Neural crest cell (in vitro differentiated cells): ENCODE measurements around the gene CEBPB. TPM values are rescaled to one million over a fixed set of nuclear protein-coding genes. Genes with fewer than 3 reads are reported as not detected.

Source experiments
- DNase-seq: peaks from one replicate; pipeline ENCODE4 v3.0.0; 2021; ENCODE audit warnings: low read depth, mixed read lengths, low spot score
- H3K27ac Mint-ChIP-seq: one replicate; pipeline ENCODE4 v1.8.0; 2021; ENCODE audit warnings: mild to moderate bottlenecking, mixed read lengths; ENCODE audit not compliant: unreplicated experiment
- H3K27me3 Mint-ChIP-seq: 2 replicates; pipeline ENCODE4 v1.8.0; 2021; ENCODE audit warnings: low read depth, mild to moderate bottlenecking, mixed read lengths
- H3K36me3 Mint-ChIP-seq: 2 replicates; pipeline ENCODE4 v1.8.0; 2021; ENCODE audit warnings: low read depth, mild to moderate bottlenecking, mixed read lengths
- H3K4me1 Mint-ChIP-seq: 2 replicates; pipeline ENCODE4 v1.8.0; 2021; ENCODE audit warnings: mixed read lengths
- H3K4me3 Mint-ChIP-seq: one replicate; pipeline ENCODE4 v1.8.0; 2021; ENCODE audit warnings: mild to moderate bottlenecking, mixed read lengths
- H3K9me3 Mint-ChIP-seq: 2 replicates; pipeline ENCODE4 v1.8.0; 2021; ENCODE audit warnings: mixed read lengths
- total RNA-seq: library from RNA; stranded (reverse); gene quantifications from 2 replicates; pipeline ENCODE4 v1.2.1, GENCODE V29; 2021
- TF ChIP-seq, protein P1 (sequence below): fragments of 200-600 bp; sonication (generic); conservative IDR thresholded peaks from 2 replicates; pipeline ENCODE4 v1.5.0; 2021; ENCODE audit warnings: antibody characterized with exemption, mild to moderate bottlenecking

CEBPB gene
- total RNA-seq, 1 donor from 2014 or later = 7.6 TPM

DNA sequence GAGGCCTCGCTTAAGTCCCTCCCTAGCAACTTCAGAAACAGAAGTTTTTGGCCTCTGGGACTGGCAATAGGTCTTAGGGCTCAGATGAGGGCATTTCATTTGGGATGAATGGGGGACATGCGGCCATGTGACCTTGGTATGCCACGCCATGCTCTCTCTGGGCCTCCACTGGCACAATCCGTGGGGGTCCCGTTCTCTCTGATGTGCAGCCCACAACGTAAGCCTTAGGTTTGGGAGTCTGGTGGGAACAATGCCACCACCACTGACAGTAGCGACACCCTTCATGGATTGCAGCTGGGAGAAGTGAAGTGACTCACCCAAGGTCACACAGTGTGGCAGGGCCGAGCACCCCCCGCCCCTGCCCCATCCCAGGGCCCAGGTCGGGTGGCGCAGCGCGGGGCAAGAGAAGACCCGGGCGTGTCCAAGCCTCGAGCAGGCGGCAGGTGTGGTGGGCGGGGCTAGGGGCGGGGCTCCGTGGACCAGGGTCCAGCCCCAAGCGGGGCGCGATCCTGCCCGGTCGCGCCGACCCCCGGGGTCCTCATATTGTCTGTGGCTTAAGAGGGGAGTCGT, 864 bp upstream of the CEBPB start:
- Mint-ChIP-seq H3K4me3 (peak overlapping the region; percentile 49), H3K4me1 (peaks cover 18% of the 10 kb centered on the region), H3K27me3 (peaks cover 31% of the 10 kb centered on the region), H3K27ac (no peak overlapping the region), H3K36me3 (no peaks in the 10 kb centered on the region), H3K9me3 (no peaks in the 10 kb centered on the region)
- TF ChIP-seq, protein P1, sequence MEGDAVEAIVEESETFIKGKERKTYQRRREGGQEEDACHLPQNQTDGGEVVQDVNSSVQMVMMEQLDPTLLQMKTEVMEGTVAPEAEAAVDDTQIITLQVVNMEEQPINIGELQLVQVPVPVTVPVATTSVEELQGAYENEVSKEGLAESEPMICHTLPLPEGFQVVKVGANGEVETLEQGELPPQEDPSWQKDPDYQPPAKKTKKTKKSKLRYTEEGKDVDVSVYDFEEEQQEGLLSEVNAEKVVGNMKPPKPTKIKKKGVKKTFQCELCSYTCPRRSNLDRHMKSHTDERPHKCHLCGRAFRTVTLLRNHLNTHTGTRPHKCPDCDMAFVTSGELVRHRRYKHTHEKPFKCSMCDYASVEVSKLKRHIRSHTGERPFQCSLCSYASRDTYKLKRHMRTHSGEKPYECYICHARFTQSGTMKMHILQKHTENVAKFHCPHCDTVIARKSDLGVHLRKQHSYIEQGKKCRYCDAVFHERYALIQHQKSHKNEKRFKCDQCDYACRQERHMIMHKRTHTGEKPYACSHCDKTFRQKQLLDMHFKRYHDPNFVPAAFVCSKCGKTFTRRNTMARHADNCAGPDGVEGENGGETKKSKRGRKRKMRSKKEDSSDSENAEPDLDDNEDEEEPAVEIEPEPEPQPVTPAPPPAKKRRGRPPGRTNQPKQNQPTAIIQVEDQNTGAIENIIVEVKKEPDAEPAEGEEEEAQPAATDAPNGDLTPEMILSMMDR = no peak
- no peak for DNase-seq

DNA sequence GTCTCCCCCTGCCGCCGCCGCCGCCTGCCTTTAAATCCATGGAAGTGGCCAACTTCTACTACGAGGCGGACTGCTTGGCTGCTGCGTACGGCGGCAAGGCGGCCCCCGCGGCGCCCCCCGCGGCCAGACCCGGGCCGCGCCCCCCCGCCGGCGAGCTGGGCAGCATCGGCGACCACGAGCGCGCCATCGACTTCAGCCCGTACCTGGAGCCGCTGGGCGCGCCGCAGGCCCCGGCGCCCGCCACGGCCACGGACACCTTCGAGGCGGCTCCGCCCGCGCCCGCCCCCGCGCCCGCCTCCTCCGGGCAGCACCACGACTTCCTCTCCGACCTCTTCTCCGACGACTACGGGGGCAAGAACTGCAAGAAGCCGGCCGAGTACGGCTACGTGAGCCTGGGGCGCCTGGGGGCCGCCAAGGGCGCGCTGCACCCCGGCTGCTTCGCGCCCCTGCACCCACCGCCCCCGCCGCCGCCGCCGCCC, 474 bp downstream of the CEBPB start:
- peaks cover 18% of the 10 kb centered on the region for H3K4me1 Mint-ChIP-seq
- TF ChIP-seq, protein P1 = no peak
- DNase-seq = no peak

DNA sequence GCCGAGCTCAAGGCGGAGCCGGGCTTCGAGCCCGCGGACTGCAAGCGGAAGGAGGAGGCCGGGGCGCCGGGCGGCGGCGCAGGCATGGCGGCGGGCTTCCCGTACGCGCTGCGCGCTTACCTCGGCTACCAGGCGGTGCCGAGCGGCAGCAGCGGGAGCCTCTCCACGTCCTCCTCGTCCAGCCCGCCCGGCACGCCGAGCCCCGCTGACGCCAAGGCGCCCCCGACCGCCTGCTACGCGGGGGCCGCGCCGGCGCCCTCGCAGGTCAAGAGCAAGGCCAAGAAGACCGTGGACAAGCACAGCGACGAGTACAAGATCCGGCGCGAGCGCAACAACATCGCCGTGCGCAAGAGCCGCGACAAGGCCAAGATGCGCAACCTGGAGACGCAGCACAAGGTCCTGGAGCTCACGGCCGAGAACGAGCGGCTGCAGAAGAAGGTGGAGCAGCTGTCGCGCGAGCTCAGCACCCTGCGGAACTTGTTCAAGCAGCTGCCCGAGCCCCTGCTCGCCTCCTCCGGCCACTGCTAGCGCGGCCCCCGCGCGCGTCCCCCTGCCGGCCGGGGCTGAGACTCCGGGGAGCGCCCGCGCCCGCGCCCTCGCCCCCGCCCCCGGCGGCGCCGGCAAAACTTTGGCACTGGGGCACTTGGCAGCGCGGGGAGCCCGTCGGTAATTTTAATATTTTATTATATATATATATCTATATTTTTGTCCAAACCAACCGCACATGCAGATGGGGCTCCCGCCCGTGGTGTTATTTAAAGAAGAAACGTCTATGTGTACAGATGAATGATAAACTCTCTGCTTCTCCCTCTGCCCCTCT, 1.1 kb downstream of the CEBPB start:
- TF ChIP-seq, protein P1 = peak; percentile 72
- H3K4me1 Mint-ChIP-seq = peaks cover 18% of the 10 kb centered on the region
- H3K27ac Mint-ChIP-seq = peak overlapping the region; percentile 95
- peaks cover 26% of the 10 kb centered on the region for H3K27me3 Mint-ChIP-seq
- H3K4me3 Mint-ChIP-seq = peak overlapping the region; percentile 95
- no peaks in the 10 kb centered on the region for H3K36me3 Mint-ChIP-seq
- peak; percentile 63 for DNase-seq
- no peaks in the 10 kb centered on the region for H3K9me3 Mint-ChIP-seq

More for the DNA sequence above, 474 bp downstream of the CEBPB start:
- H3K36me3 Mint-ChIP-seq = no peaks in the 10 kb centered on the region
- peaks cover 29% of the 10 kb centered on the region for H3K27me3 Mint-ChIP-seq
- H3K9me3 Mint-ChIP-seq = no peaks in the 10 kb centered on the region
- no peak overlapping the region for H3K27ac Mint-ChIP-seq
- peak overlapping the region; percentile 80 for H3K4me3 Mint-ChIP-seq

DNA sequence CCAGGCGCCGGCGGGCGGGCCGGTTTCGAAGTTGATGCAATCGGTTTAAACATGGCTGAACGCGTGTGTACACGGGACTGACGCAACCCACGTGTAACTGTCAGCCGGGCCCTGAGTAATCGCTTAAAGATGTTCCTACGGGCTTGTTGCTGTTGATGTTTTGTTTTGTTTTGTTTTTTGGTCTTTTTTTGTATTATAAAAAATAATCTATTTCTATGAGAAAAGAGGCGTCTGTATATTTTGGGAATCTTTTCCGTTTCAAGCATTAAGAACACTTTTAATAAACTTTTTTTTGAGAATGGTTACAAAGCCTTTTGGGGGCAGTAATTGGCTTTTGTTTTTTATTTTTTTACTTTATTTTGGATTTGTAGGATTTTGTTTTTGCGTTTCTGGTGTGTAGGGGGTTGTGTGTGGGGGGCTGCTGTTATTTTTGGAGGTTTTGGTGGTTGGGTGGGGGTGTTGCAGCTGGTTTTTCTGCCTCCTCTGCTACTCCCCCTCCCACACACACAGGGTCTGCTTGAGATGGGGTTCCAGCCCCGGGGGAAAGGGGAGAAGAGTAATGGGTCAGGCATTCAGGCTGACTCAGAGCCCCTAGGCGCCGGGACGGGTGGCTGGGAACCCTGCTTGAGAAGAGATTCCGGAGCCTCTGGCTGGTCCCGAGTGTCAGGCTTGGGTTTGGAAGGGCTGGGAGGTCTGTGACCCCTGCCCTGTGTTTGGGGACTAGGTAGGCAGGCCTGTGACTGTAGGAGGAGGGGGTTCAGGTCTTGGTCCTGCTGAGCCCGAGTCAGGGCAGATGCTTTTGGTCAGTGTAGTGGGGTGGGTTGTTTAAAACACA, 2.0 kb downstream of the CEBPB start:
- peak overlapping the region; percentile 95 for H3K27ac Mint-ChIP-seq

More for the DNA sequence above, 2.0 kb downstream of the CEBPB start:
- TF ChIP-seq, protein P1 = no peak
- DNase-seq = peak; percentile 53
- H3K9me3 Mint-ChIP-seq = no peaks in the 10 kb centered on the region
- H3K36me3 Mint-ChIP-seq = no peaks in the 10 kb centered on the region
- H3K4me1 Mint-ChIP-seq = peaks cover 18% of the 10 kb centered on the region
- peak overlapping the region; percentile 95 for H3K4me3 Mint-ChIP-seq
- peaks cover 26% of the 10 kb centered on the region for H3K27me3 Mint-ChIP-seq
